ENCODE data around the gene SEC22A. TPM values are rescaled to one million over a fixed set of nuclear protein-coding genes. Genes with fewer than 3 reads are reported as not detected.

SEC22A gene
- total RNA-seq, 2 experiments from 2014 or later = 7.9 to 11.5 TPM

DNA sequence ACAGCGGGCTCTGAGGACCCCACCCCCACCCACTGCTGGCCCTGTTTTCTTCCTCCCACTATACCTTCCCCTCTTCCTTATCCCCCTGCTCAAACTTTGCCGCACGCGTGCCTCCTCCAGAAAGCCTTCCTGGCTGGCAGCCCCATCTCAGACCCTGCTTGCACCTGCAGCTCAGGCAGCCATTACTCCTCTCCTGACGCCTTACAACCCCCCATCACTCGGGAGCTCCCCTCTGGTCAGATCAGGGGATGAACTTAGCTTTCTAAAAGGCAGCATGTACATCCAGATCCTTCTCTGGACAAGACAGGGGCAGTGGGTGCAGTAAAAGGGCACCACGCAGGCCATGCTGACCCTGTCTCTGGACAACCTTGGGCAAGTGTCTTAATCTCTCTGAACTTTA, 94.5 kb downstream of the SEC22A start:
- H3K27me3 Mint-ChIP-seq = peaks cover 17% of the 10 kb centered on the region
- Histone ChIP-seq H3K9me3 (ENCODE audit: control insufficient read depth in 1 of 2, insufficient read depth in 1 of 2, low read length in 2 of 2) (peaks cover 0 to 19% of the 10 kb centered on the region in 2 experiments), H3K27me3 (ENCODE audit: control insufficient read depth in 1 of 2, insufficient read depth in 2 of 2, low read length in 2 of 2) (no peaks in the 10 kb centered on the region), H3K36me3 (ENCODE audit: insufficient read depth, low read length) (no peaks in the 10 kb centered on the region), H3K4me1 (ENCODE audit: insufficient read depth, low read length) (no peaks in the 10 kb centered on the region), H3K4me3 (ENCODE audit: low read length) (no peak overlapping the region), H3K27ac (ENCODE audit: low read depth in 1 of 2, low read length in 2 of 2) (no peak overlapping the region)
- TF ChIP-seq, protein P1, sequence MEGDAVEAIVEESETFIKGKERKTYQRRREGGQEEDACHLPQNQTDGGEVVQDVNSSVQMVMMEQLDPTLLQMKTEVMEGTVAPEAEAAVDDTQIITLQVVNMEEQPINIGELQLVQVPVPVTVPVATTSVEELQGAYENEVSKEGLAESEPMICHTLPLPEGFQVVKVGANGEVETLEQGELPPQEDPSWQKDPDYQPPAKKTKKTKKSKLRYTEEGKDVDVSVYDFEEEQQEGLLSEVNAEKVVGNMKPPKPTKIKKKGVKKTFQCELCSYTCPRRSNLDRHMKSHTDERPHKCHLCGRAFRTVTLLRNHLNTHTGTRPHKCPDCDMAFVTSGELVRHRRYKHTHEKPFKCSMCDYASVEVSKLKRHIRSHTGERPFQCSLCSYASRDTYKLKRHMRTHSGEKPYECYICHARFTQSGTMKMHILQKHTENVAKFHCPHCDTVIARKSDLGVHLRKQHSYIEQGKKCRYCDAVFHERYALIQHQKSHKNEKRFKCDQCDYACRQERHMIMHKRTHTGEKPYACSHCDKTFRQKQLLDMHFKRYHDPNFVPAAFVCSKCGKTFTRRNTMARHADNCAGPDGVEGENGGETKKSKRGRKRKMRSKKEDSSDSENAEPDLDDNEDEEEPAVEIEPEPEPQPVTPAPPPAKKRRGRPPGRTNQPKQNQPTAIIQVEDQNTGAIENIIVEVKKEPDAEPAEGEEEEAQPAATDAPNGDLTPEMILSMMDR (IDR thresholded peaks at IDR 0.05) = no peak
- H3K4me3 Mint-ChIP-seq = no peak overlapping the region
- DNase-seq (no peak), ATAC-seq (ENCODE audit: poor library complexity) (no peak)
- ChIA-PET POLR2A (no interaction called here), CTCF (no interaction called here)
- no peaks in the 10 kb centered on the region for H3K4me1 Mint-ChIP-seq (ENCODE audit: low read depth)
- no peaks in the 10 kb centered on the region for H3K9me3 Mint-ChIP-seq
- H3K27ac Mint-ChIP-seq = no peak overlapping the region
- intact Hi-C loops (cut with DNase I, micrococcal nuclease) = no loop called here
- no peaks in the 10 kb centered on the region for H3K36me3 Mint-ChIP-seq (ENCODE audit: low read depth)

DNA sequence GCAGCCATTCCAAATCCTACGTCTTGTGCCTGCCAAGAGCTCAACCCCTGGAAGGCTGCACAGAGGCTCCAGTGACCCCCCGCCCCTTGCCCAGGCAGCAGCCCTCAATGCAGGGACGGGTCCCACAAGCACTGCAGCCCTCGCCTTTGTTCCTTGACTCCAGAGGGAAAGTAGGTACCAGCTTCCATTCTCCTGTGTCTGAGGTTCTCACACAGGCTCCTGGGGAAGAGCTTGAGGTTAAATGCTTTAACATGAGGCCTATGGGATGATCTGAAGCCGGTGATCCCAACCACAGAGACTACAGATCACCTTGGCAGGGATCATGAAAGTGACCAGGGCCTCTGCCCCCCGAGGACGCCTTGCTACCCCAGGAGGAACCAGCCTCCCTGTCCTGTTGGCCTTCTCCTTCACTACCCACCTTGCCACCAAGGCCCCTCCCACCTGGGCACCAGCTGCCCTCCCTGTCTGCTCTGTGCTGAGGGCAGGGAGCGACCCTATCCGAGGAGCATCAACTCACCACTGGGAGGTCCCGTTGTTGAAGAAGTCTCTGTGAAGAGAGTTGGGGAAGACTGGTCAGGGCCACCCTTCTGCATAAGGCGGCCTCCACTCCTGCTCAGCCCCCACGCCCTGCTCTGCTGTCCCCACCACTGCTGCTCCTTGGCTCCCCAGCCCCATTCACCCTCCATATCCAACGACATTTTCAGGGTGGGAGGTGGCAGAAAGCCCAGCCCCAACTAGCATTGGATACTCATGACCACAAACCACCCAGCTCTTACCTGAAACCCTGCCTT, 95.3 kb downstream of the SEC22A start:
- H3K27me3 ChIP-seq (ENCODE audit: control insufficient read depth in 1 of 2, insufficient read depth in 2 of 2, low read length in 2 of 2) = no peaks in the 10 kb centered on the region
- no peaks in the 10 kb centered on the region for H3K4me1 ChIP-seq (ENCODE audit: insufficient read depth, low read length)
- H3K4me3 ChIP-seq (ENCODE audit: low read length) = no peak overlapping the region
- ATAC-seq (ENCODE audit: poor library complexity) (no peak), DNase-seq (no peak)
- CTCF ChIA-PET = no interaction called here
- no peaks in the 10 kb centered on the region for H3K36me3 Mint-ChIP-seq (ENCODE audit: low read depth)
- H3K4me1 Mint-ChIP-seq (ENCODE audit: low read depth) = no peaks in the 10 kb centered on the region
- intact Hi-C loops (cut with DNase I, micrococcal nuclease) = no loop called here
- H3K27me3 Mint-ChIP-seq = peaks cover 17% of the 10 kb centered on the region
- no peaks in the 10 kb centered on the region for H3K9me3 Mint-ChIP-seq
- TF ChIP-seq, protein P1 (IDR thresholded peaks at IDR 0.05) = no peak
- H3K9me3 ChIP-seq (ENCODE audit: control insufficient read depth in 1 of 2, insufficient read depth in 1 of 2, low read length in 2 of 2) = peaks cover 0 to 13% of the 10 kb centered on the region in 2 experiments
- no peak overlapping the region for H3K27ac ChIP-seq (ENCODE audit: low read depth in 1 of 2, low read length in 2 of 2)
- POLR2A ChIA-PET = no interaction called here
- H3K36me3 ChIP-seq (ENCODE audit: insufficient read depth, low read length) = no peaks in the 10 kb centered on the region
- H3K4me3 Mint-ChIP-seq = no peak overlapping the region
- no peak overlapping the region for H3K27ac Mint-ChIP-seq

DNA sequence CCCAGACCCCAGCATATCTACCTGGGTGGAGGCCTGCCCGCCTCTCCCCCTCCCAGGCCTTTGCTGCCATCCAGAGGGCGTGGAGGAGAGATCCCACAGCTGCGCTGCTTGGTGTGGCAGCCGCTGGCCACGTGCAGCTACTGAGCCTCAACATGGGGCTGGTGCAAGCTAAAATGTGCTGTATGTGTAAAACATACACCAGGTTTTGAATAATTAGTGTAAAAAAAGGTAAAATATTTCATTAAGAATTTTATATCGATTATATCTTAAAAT, 95.8 kb downstream of the SEC22A start:
- Histone ChIP-seq H3K9me3 (ENCODE audit: control insufficient read depth in 1 of 2, insufficient read depth in 1 of 2, low read length in 2 of 2) (peaks cover 0 to 13% of the 10 kb centered on the region in 2 experiments), H3K4me3 (ENCODE audit: low read length) (no peak overlapping the region), H3K27ac (ENCODE audit: low read depth in 1 of 2, low read length in 2 of 2) (no peak overlapping the region), H3K36me3 (ENCODE audit: insufficient read depth, low read length) (no peaks in the 10 kb centered on the region), H3K4me1 (ENCODE audit: insufficient read depth, low read length) (no peaks in the 10 kb centered on the region), H3K27me3 (ENCODE audit: control insufficient read depth in 1 of 2, insufficient read depth in 2 of 2, low read length in 2 of 2) (no peaks in the 10 kb centered on the region)
- intact Hi-C loops (cut with DNase I, micrococcal nuclease) = no loop called here
- POLR2A ChIA-PET = no interaction called here
- Mint-ChIP-seq H3K9me3 (no peaks in the 10 kb centered on the region), H3K4me3 (no peak overlapping the region), H3K27ac (no peak overlapping the region), H3K4me1 (ENCODE audit: low read depth) (no peaks in the 10 kb centered on the region), H3K27me3 (peaks cover 17% of the 10 kb centered on the region), H3K36me3 (ENCODE audit: low read depth) (no peaks in the 10 kb centered on the region)
- ATAC-seq (ENCODE audit: poor library complexity) (no peak), DNase-seq (no peak)
- TF ChIP-seq, protein P1 (IDR thresholded peaks at IDR 0.05) = no peak
- CTCF ChIA-PET = no interaction called here
